H1 (cell line): ENCODE results near the gene NFIC. TPM values are rescaled to one million over a fixed set of nuclear protein-coding genes. Genes with fewer than 3 reads are reported as not detected.

Source experiments
- CTCF ChIA-PET: fragments of 300-600 bp; sonication (Branson Sonifier 250); formaldehyde crosslinking; loops from one replicate; lab custom pipeline; 2021; ENCODE audit not compliant: partially characterized antibody; lab: Charles Lee
- POLR2A ChIA-PET: fragments of 300-600 bp; sonication (Branson Sonifier 250); formaldehyde crosslinking; loops from one replicate; lab custom pipeline; 2021; ENCODE audit warnings: inconsistent platforms; ENCODE audit not compliant: partially characterized antibody; lab: Charles Lee
- DNase-seq, 2 experiments: peaks; one replicate each; pipeline versions ENCODE4 v3.0.0 to v3.0.0-alpha.2; 2010 to 2022; ENCODE audit warnings: low spot score in 2 of 2, low read depth in 1 of 2, mixed read lengths in 1 of 2
- FAIRE-seq: peaks from 2 replicates; lab custom pipeline; 2011; peaks lifted over from hg19 to GRCh38; lab: Jason Lieb, UNC
- H2AFZ ChIP-seq: 2 replicates; pipeline ENCODE4 v1.8.1; 2012; ENCODE audit warnings: low read length, inconsistent platforms
- H2AK5ac ChIP-seq: 2 replicates; pipeline ENCODE4 v1.6.1; 2013; ENCODE audit warnings: low read depth, low read length
- H2BK120ac ChIP-seq: replicated peaks from 2 replicates; pipeline ENCODE3; 2013; ENCODE audit warnings: low read depth, low read length, inconsistent platforms
- H2BK12ac ChIP-seq: 2 replicates; pipeline ENCODE4 v1.6.1; 2013; ENCODE audit warnings: low read depth, low read length
- H2BK15ac ChIP-seq: 2 replicates; pipeline ENCODE4 v1.6.1; 2013; ENCODE audit warnings: low read length
- H2BK20ac ChIP-seq: 2 replicates; pipeline ENCODE4 v1.6.1; 2013; ENCODE audit warnings: low read length
- H2BK5ac ChIP-seq: 2 replicates; pipeline ENCODE4 v1.6.1; 2013; ENCODE audit warnings: low read depth, low read length
- H3K14ac ChIP-seq: 2 replicates; pipeline ENCODE4 v1.6.1; 2013; ENCODE audit warnings: inconsistent platforms; ENCODE audit not compliant: insufficient read length
- H3K18ac ChIP-seq: 2 replicates; pipeline ENCODE4 v1.6.1; 2013; ENCODE audit warnings: low read length; ENCODE audit errors: extremely low read depth
- H3K23ac ChIP-seq: 2 replicates; pipeline ENCODE4 v1.6.1; 2013; ENCODE audit warnings: inconsistent platforms; ENCODE audit not compliant: insufficient read length
- H3K23me2 ChIP-seq: 2 replicates; pipeline ENCODE4 v1.6.1; 2013; ENCODE audit warnings: low read depth, low read length
- H3K27ac ChIP-seq: 2 replicates; pipeline ENCODE4 v1.6.1; 2011; ENCODE audit warnings: low read depth, low read length, inconsistent platforms
- H3K27me3 ChIP-seq, 4 experiments: replicated peaks in 1 of 4; 1 replicate in 1 of 4; 2 replicates in 3 of 4; pipeline versions ENCODE4 v1.6.1 to v1.8.1; 2011 to 2013; ENCODE audit warnings: low read length in 3 of 4, mild to moderate bottlenecking in 3 of 4, inconsistent platforms in 2 of 4, mixed read lengths in 2 of 4, moderate library complexity in 1 of 4; ENCODE audit not compliant: control insufficient read depth in 3 of 4, insufficient read depth in 3 of 4; ENCODE audit errors: extremely low read depth in 1 of 4
- H3K36me3 ChIP-seq, 4 experiments: 2 replicates each; pipeline versions ENCODE4 v1.6.1 to v1.8.1; 2011 to 2013; ENCODE audit warnings: mild to moderate bottlenecking in 4 of 4, low read length in 3 of 4, moderate library complexity in 2 of 4, control low read depth in 1 of 4, inconsistent platforms in 1 of 4; ENCODE audit not compliant: insufficient read depth in 4 of 4, control insufficient read depth in 2 of 4
- H3K4ac ChIP-seq: replicated peaks from 2 replicates; pipeline ENCODE3; 2013; ENCODE audit warnings: low read length, low read depth, mixed read lengths, inconsistent platforms; ENCODE audit not compliant: insufficient read length
- H3K4me1 ChIP-seq, 4 experiments: replicated peaks in 1 of 4; 1 replicate in 1 of 4; 2 replicates in 3 of 4; pipeline versions ENCODE4 v1.6.1 to v1.8.1; 2011 to 2013; ENCODE audit warnings: low read length in 3 of 4, inconsistent platforms in 2 of 4, mixed read lengths in 1 of 4; ENCODE audit not compliant: insufficient read depth in 4 of 4, control insufficient read depth in 3 of 4
- H3K4me2 ChIP-seq, 2 experiments: 2 replicates each; pipeline versions ENCODE4 v1.6.1 to v1.8.1; 2011 to 2013; ENCODE audit warnings: low read depth in 2 of 2, low read length in 2 of 2, control low read depth in 1 of 2, inconsistent platforms in 1 of 2, mild to moderate bottlenecking in 1 of 2; ENCODE audit not compliant: insufficient read depth in 1 of 2
- H3K4me3 ChIP-seq, 4 experiments: fragments of 200-600, 300-600 bp in 1 of 4; sonication (generic), shearing (Covaris generic), sonication (Bioruptor Twin) in 1 of 4; 2 replicates each; pipeline versions ENCODE4 v1.5.1 to v1.8.1; 2011 to 2016; ENCODE audit warnings: low read length in 4 of 4, low read depth in 3 of 4, control low read depth in 2 of 4, inconsistent platforms in 2 of 4, mild to moderate bottlenecking in 2 of 4, mixed read lengths in 1 of 4, moderate library complexity in 1 of 4; ENCODE audit not compliant: insufficient read depth in 2 of 4; ENCODE audit errors: extremely low read depth in 1 of 4
- H3K56ac ChIP-seq: replicated peaks from 2 replicates; pipeline ENCODE3; 2013; ENCODE audit warnings: low read depth, mild to moderate bottlenecking, mixed read lengths, low read length, inconsistent platforms; ENCODE audit not compliant: insufficient read length
- H3K79me1 ChIP-seq: 2 replicates; pipeline ENCODE4 v1.6.1; 2013; ENCODE audit warnings: low read depth, low read length, control low read depth
- H3K79me2 ChIP-seq, 2 experiments: 2 replicates each; pipeline versions ENCODE4 v1.6.1 to v1.8.1; 2012 to 2013; ENCODE audit warnings: low read length in 2 of 2, mild to moderate bottlenecking in 2 of 2, inconsistent platforms in 1 of 2; ENCODE audit not compliant: insufficient read depth in 2 of 2, control insufficient read depth in 1 of 2
- H3K9ac ChIP-seq, 4 experiments: replicated peaks in 1 of 4; 1 replicate in 1 of 4; 2 replicates in 3 of 4; pipeline versions ENCODE4 v1.6.1 to v1.8.1; 2011 to 2013; ENCODE audit warnings: low read depth in 3 of 4, low read length in 3 of 4, control low read depth in 2 of 4, mild to moderate bottlenecking in 2 of 4, moderate library complexity in 2 of 4, inconsistent platforms in 1 of 4; ENCODE audit errors: extremely low read depth in 1 of 4
- H3K9me3 ChIP-seq, 2 experiments: 2 replicates each; pipeline versions ENCODE4 v1.6.1 to v1.8.1; 2012 to 2013; ENCODE audit warnings: mild to moderate bottlenecking in 2 of 2, moderate library complexity in 2 of 2, control low read depth in 1 of 2, inconsistent platforms in 1 of 2, low read depth in 1 of 2, low read length in 1 of 2, mixed read lengths in 1 of 2; ENCODE audit not compliant: insufficient read depth in 2 of 2
- H4K20me1 ChIP-seq, 2 experiments: replicated peaks in 1 of 2; 2 replicates each; pipeline versions ENCODE3 to v1.8.1; 2011 to 2013; ENCODE audit warnings: inconsistent platforms in 2 of 2, low read length in 2 of 2, mild to moderate bottlenecking in 1 of 2; ENCODE audit not compliant: insufficient read depth in 2 of 2, control insufficient read depth in 1 of 2
- H4K5ac ChIP-seq: 2 replicates; pipeline ENCODE4 v1.6.1; 2013; ENCODE audit warnings: low read length, low read depth, mixed read lengths, inconsistent platforms; ENCODE audit not compliant: insufficient read length
- H4K8ac ChIP-seq: 2 replicates; pipeline ENCODE4 v1.8.0; 2013; ENCODE audit warnings: mild to moderate bottlenecking, moderate library complexity, low read length, inconsistent platforms; ENCODE audit not compliant: insufficient read depth; ENCODE audit errors: extremely low read depth
- H4K91ac ChIP-seq: replicated peaks from 2 replicates; pipeline ENCODE3; 2013; ENCODE audit warnings: low read length, mixed read lengths, inconsistent platforms; ENCODE audit not compliant: insufficient read length
- ATF3 ChIP-seq: IDR thresholded peaks from 2 replicates; pipeline ENCODE4 v1.6.1; 2011; ENCODE audit warnings: low read depth, mild to moderate bottlenecking, low read length; ENCODE audit not compliant: insufficient read depth
- BCL11A ChIP-seq, 2 experiments: IDR thresholded peaks; one replicate each; pipeline ENCODE4 v1.6.1; 2011; ENCODE audit warnings: low read depth in 2 of 2, low read length in 2 of 2, mild to moderate bottlenecking in 2 of 2
- GTF2F1 ChIP-seq: IDR thresholded peaks from 2 replicates; pipeline ENCODE4 v1.6.1; 2012; ENCODE audit warnings: low read depth, low read length, improper control_type of control experiment, borderline replicate concordance
- KDM4A ChIP-seq: IDR thresholded peaks from one replicate; pipeline ENCODE4 v1.7.1; 2012; ENCODE audit warnings: low read depth, mild to moderate bottlenecking, moderate library complexity, low read length, inconsistent platforms; ENCODE audit not compliant: severe bottlenecking
- MAFK ChIP-seq: IDR thresholded peaks from 2 replicates; pipeline ENCODE4 v1.6.1; 2012; ENCODE audit warnings: low read depth, mild to moderate bottlenecking, improper control_type of control experiment, low read length
- NRF1 ChIP-seq: IDR thresholded peaks from 2 replicates; pipeline ENCODE4 v1.6.1; 2011; ENCODE audit warnings: mild to moderate bottlenecking, low read depth, low read length, improper control_type of control experiment
- SAP30 ChIP-seq: fragments of 300-600 bp; sonication (generic); IDR thresholded peaks from 2 replicates; pipeline ENCODE4 v1.7.1; 2012; ENCODE audit warnings: low read length, moderate library complexity, mild to moderate bottlenecking, inconsistent platforms; ENCODE audit not compliant: insufficient read depth, insufficient replicate concordance
- SIRT6 ChIP-seq: IDR thresholded peaks from one replicate; pipeline ENCODE4 v1.7.1; 2012; ENCODE audit warnings: low read length, inconsistent platforms
- SIX5 ChIP-seq: IDR thresholded peaks from 2 replicates; pipeline ENCODE4 v1.6.1; 2011; ENCODE audit warnings: mild to moderate bottlenecking, low read depth, low read length
- SUZ12 ChIP-seq: fragments of 200-600 bp; sonication (generic); IDR thresholded peaks from 2 replicates; pipeline ENCODE4 v1.6.1; 2012; ENCODE audit warnings: mild to moderate bottlenecking, inconsistent platforms, low read length, moderate library complexity, mixed read lengths
- TCF12 ChIP-seq: IDR thresholded peaks from 2 replicates; pipeline ENCODE4 v1.6.1; 2011; ENCODE audit warnings: low read depth, mild to moderate bottlenecking, low read length
- ZNF274 ChIP-seq: IDR thresholded peaks from 2 replicates; pipeline ENCODE4 v1.7.0; 2012; ENCODE audit warnings: low read length, borderline replicate concordance; ENCODE audit errors: extremely low read depth
- WGBS, 2 experiments: shearing (Covaris generic) in 1 of 2; methylation state at CpG; one replicate each; pipeline versions ENCODE4 v1.1.6 to v1.1.7; 2013 to 2015; ENCODE audit warnings: low lambda C conversion rate in 2 of 2, mixed read lengths in 2 of 2, inconsistent platforms in 1 of 2, low coverage in 1 of 2, missing lambda C conversion rate in 1 of 2; ENCODE audit not compliant: insufficient replicate concordance in 2 of 2, insufficient coverage in 1 of 2, insufficient read length in 1 of 2; ENCODE audit errors: extremely low coverage in 1 of 2, missing lambda C conversion rate in 1 of 2; 5-methylcytosine and 5-hydroxymethylcytosine counted together
- polyA plus RNA-seq, 7 experiments: library from polyadenylated mRNA; depleted of rRNA in 3 of 7; stranded (reverse) in 5 of 7; unstranded in 2 of 7; fragments of >200 nt in 5 of 7; fragments of 200-250 nt in 2 of 7; gene quantifications; 1 replicate in 5 of 7; 2 replicates in 1 of 7; 4 replicates in 1 of 7; pipeline versions ENCODE4 v1.2.1 to v1.2.3, GENCODE V29; 2011 to 2013; ENCODE audit warnings: missing spikeins in 2 of 7, mixed read lengths in 2 of 7
- total RNA-seq: library from RNA; stranded (reverse); fragmentation: NEBNext Ultra II Directional; extraction: Animal tissue kit (Norgen Biotek cat#: 25700); gene quantifications from 2 replicates; pipeline ENCODE4 v1.2.1, GENCODE V29; 2021

NFIC gene
- total and polyA plus RNA-seq, 2 of the 8 experiments (the other 6 are each of a cell fraction or from before 2014, with no cell fraction given) = 0.56 to 3.2 TPM

GRCh38 chr19:3464587-3465235 is 98.3 kb downstream of the NFIC start:
- POLR2A ChIA-PET = interaction anchor here (1.6 to 1.9 kb wide), 3 partner anchors 13 to 20 kb away, joined by 3 to 5 read pairs (median 5); no protein-coding TSS in a partner anchor
- TF ChIP-seq KDM4A = no peak
- TF ChIP-seq TCF12 = no peak
- no peak for TF ChIP-seq SIX5
- TF ChIP-seq NRF1 = no peak
- TF ChIP-seq SUZ12 = no peak; the same call in 1 of the 2 replicates
- no peak for TF ChIP-seq ZNF274
- TF ChIP-seq MAFK = no peak
- no peak for TF ChIP-seq SAP30
- no peak for TF ChIP-seq SIRT6
- no peak for TF ChIP-seq ATF3
- TF ChIP-seq GTF2F1 = no peak
- no peak for TF ChIP-seq BCL11A (IDR thresholded peaks at IDR 0.05; ENCODE audit: low read depth in 2 of 2, low read length in 2 of 2)

More at GRCh38 chr19:3464587-3465235, 98.3 kb downstream of the NFIC start:
- Histone ChIP-seq H3K79me2 (no peaks in the 10 kb centered on the region), H3K14ac (no peak overlapping the region), H3K4ac (no peak overlapping the region), H2BK15ac (no peak overlapping the region), H4K91ac (no peak overlapping the region), H2BK20ac (no peak overlapping the region), H3K27me3 (peaks cover 24 to 53% (median 46%) of the 10 kb centered on the region in 4 experiments), H2BK120ac (no peak overlapping the region), H3K27ac (no peak overlapping the region), H3K56ac (no peak overlapping the region), H3K18ac (no peak overlapping the region; the same call in none of the 2 replicates), H3K79me1 (no peaks in the 10 kb centered on the region), H2BK5ac (no peak overlapping the region), H3K4me1 (peaks cover 0 to 6% (median 2%) of the 10 kb centered on the region in 4 experiments; a peak in 6 of 7 replicates), H4K20me1 (peaks cover 3 to 4% of the 10 kb centered on the region in 2 experiments), H3K23me2 (peaks cover 5% of the 10 kb centered on the region; the same call in 1 of the 2 replicates), H2BK12ac (no peak overlapping the region), H4K8ac (no peak overlapping the region), H2AFZ (no peak overlapping the region), H3K9me3 (peaks cover 6 to 10% of the 10 kb centered on the region in 2 experiments; a peak in 3 of 4 replicates), H3K4me2 (peak overlapping the region; percentile 63 to 81), H2AK5ac (no peak overlapping the region), H4K5ac (no peak overlapping the region), H3K4me3 (peak overlapping the region in 2 of 4 experiments; percentile 29 to 72; a peak in 5 of 8 replicates), H3K9ac (no peak overlapping the region), H3K36me3 (no peaks in the 10 kb centered on the region; a peak in 1 of 8 replicates), H3K23ac (no peak overlapping the region)
- FAIRE-seq = no peak
- WGBS, 2 experiments = 2% methylated on average over 9 of the region's 31 CpGs; no CpG with 5 or more reads in 1 of the 2 experiments
- DNase-seq = no peak
- CTCF ChIA-PET = interaction anchor here (0.9 to 1.8 kb wide), 5 partner anchors 8 to 137 kb away, joined by 3 to 9 read pairs (median 5); no protein-coding TSS in a partner anchor
